NCI-H82 treated with DMSO at 0.1 percent for 48 hours (cell line): ENCODE results near the gene PNCK.
"Not testable (repeated sequence)": the region's sequence is repeated elsewhere in the genome, so short reads cannot be mapped to it uniquely, and the experiment has no call there.

Source experiments
- DNase-seq: peaks from one replicate; lab custom pipeline; 2025; ENCODE audit not compliant: unreplicated experiment; lab: John Stamatoyannopoulos, UW

The PNCK gene

GRCh38 chrX:153673428-153674218 is at the start of gene PNCK:
PNCK (minus strand) TSS chrX:153673813; CDS start chrX:153673076, 737 bp downstream.
- DNase-seq = no peak

GRCh38 chrX:153722704-153723350 is 49.2 kb upstream of the PNCK start:
- DNase-seq = no peak

GRCh38 chrX:153719701-153720100 is 46.1 kb upstream of the PNCK start:
- no peak for DNase-seq

GRCh38 chrX:153719238-153719637 is 45.6 kb upstream of the PNCK start:
- no peak for DNase-seq

- no peak for DNase-seq
Observed at GRCh38 chrX:153717445-153717844, 43.8 kb upstream of the PNCK start.

GRCh38 chrX:153714256-153714655 is 40.6 kb upstream of the PNCK start:
- DNase-seq = no peak

- DNase-seq = no peak
Observed at GRCh38 chrX:153709726-153710674, 36.4 kb upstream of the PNCK start.

GRCh38 chrX:153708415-153708814 is 34.8 kb upstream of the PNCK start:
- peak; percentile 24 for DNase-seq

GRCh38 chrX:153707406-153707805 is 33.8 kb upstream of the PNCK start:
- no peak for DNase-seq

- DNase-seq = no peak
Observed at GRCh38 chrX:153706799-153707198, 33.2 kb upstream of the PNCK start.

- DNase-seq = not testable (repeated sequence)
Observed at GRCh38 chrX:153705403-153706060, 31.9 kb upstream of the PNCK start.

GRCh38 chrX:153704631-153705402 is 31.2 kb upstream of the PNCK start:
- not testable (repeated sequence) for DNase-seq

GRCh38 chrX:153704021-153704526 is 30.5 kb upstream of the PNCK start:
- DNase-seq = no peak

- DNase-seq = no peak
Observed at GRCh38 chrX:153703036-153703370, 29.4 kb upstream of the PNCK start.

- no peak for DNase-seq
Observed at GRCh38 chrX:153702336-153703035, 28.9 kb upstream of the PNCK start.

GRCh38 chrX:153701706-153702105 is 28.1 kb upstream of the PNCK start:
- no peak for DNase-seq

- no peak for DNase-seq
Observed at GRCh38 chrX:153700967-153701366, 27.4 kb upstream of the PNCK start.

- no peak for DNase-seq
Observed at GRCh38 chrX:153700376-153700945, 26.8 kb upstream of the PNCK start.

GRCh38 chrX:153699784-153700371 is 26.3 kb upstream of the PNCK start:
- not testable (repeated sequence) for DNase-seq
